ENCODE data around the gene ZDHHC17. TPM values are rescaled to one million over a fixed set of nuclear protein-coding genes. Genes with fewer than 3 reads are reported as not detected.

ZDHHC17 gene
- total RNA-seq, 1 donor: 33.3 TPM

DNA sequence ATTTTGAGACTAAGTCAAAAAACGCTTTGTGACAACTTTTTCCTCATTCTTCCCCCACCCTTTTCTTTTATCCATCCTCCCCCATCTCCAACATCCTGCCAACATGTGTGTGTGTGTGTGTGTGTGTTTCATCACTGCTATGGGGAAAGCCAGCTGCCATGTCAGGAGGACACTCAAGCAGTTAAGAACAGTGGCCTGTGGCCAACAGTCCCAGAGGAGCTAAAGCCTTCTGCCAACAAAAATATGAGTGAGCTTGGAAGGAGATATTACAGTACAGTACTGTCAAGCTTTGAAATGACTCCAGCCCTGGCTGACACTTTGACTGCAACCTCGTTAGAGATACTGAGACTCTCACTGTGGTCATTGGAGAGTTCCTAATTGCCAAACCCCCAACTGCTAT is 119.9 kb downstream of the ZDHHC17 start:
- TF ChIP-seq, protein P1, sequence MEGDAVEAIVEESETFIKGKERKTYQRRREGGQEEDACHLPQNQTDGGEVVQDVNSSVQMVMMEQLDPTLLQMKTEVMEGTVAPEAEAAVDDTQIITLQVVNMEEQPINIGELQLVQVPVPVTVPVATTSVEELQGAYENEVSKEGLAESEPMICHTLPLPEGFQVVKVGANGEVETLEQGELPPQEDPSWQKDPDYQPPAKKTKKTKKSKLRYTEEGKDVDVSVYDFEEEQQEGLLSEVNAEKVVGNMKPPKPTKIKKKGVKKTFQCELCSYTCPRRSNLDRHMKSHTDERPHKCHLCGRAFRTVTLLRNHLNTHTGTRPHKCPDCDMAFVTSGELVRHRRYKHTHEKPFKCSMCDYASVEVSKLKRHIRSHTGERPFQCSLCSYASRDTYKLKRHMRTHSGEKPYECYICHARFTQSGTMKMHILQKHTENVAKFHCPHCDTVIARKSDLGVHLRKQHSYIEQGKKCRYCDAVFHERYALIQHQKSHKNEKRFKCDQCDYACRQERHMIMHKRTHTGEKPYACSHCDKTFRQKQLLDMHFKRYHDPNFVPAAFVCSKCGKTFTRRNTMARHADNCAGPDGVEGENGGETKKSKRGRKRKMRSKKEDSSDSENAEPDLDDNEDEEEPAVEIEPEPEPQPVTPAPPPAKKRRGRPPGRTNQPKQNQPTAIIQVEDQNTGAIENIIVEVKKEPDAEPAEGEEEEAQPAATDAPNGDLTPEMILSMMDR (IDR thresholded peaks at IDR 0.05; ENCODE audit: insufficient read depth, low read length): no peak
- DNase-seq (ENCODE audit: low read depth): peak; percentile 91

DNA sequence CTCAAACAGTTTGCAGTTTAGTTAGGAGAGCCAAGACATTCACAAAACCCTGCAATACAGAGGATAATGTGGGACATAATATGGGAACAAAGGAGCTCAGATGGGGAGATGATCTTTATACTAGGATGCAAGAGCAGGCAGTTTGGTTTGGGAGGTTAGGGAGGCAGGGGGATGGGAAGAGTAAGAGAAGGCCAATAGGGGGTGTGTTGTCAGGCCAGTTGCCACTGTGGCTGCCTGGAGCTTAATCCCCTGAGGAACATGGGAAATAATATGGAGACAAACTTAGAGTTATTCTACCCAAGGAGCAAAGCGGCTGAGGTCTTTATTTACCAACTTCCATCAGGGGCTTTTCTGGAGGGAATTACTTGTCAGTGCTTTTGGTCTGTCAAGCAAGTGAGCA is 124.9 kb downstream of the ZDHHC17 start:
- no peak for DNase-seq (ENCODE audit: low read depth)
- TF ChIP-seq, protein P1 (IDR thresholded peaks at IDR 0.05; ENCODE audit: insufficient read depth, low read length): no peak
- H3K4me3 ChIP-seq (ENCODE audit: low read depth, low read length): no peak overlapping the region

More for the DNA sequence above, 119.9 kb downstream of the ZDHHC17 start:
- no peak overlapping the region for H3K4me3 ChIP-seq (ENCODE audit: low read depth, low read length)

DNA sequence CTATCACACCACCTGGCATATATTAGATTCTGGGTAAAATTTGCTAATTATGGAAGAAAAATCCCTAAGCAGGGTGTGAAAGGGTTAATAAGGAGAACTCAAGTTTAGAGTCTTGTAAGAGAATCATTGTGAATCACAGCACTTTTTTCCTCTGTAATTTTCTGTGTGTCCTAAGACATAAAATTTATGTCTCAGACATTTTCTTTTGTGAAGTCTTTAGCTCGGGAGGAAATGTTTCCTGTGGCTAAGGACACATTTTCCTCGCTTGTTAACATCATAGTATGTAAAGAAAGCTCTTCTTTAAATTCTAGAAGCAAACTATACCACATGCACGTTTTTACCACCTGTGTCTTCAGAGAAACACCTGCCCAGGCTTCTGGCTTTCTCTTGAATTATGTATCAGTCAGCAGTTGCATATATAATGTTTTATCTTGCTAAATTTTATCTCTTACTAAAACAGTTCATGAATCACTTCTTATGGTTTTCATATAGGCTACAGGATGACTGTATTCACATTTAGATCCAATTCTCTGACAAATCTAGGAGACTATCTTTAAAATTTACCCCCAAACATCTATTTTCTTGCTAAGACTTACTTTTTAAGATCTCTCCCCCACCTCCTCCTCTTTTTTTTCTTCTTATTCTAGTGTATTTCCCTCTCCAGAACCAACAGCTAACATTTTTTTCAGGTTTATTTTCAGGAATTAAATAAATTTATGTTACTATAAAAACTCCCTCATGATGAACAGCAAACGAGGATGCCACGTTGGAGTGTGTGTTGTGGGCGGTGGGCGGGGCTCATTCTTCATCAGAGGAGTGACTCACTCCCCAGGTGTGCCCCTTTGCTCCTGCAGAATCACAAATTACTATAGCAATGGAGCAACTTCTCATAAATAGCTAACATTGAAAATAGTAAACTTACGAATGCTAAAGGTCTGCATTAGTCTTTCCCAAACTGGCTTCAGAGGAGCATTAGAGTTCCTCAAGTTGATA is 126.5 kb downstream of the ZDHHC17 start:
- DNase-seq (ENCODE audit: low read depth): no peak

DNA sequence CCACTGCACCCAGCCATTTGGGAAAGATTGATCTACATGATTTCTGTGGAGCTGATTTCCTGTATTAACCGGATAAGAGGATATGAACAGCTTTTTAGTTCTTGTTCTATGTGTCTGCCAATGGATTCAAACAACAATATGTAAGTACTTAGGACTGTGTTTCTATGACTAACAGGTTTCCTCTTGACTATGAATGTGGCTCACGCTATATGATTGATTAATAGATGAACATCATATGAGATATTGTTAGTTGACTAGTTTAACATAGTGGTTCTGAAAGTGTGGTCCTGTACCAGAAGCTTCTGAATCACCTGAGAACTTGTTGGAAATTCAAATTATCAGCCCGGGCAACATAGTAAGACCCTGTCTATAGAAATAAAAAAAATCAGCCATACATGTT is 127.7 kb downstream of the ZDHHC17 start:
- TF ChIP-seq, protein P1 (IDR thresholded peaks at IDR 0.05; ENCODE audit: insufficient read depth, low read length): no peak
- DNase-seq (ENCODE audit: low read depth): no peak
- no peak overlapping the region for H3K4me3 ChIP-seq (ENCODE audit: low read depth, low read length)

More for the DNA sequence above, 126.5 kb downstream of the ZDHHC17 start:
- TF ChIP-seq, protein P1 (IDR thresholded peaks at IDR 0.05; ENCODE audit: insufficient read depth, low read length): no peak
- no peak overlapping the region for H3K4me3 ChIP-seq (ENCODE audit: low read depth, low read length)

DNA sequence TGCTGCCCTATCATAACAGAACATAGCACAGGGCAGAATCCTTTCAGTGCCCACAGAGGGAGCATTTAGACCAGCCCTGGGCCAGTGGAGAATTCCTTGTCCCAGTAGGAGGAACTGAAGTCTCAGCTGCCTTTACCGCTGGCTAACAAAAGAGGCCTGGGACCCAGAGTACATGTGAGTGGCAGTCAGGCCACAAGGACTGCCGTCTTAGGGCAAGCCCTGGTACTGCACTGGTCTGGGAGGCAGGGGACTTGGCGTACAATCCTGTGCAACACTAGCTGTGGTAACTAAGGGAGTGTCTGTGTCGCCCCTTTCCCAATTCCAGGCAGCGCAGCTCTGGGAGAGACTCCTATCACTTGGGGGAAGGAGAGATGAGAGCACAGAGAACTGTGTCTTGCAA is 131.9 kb downstream of the ZDHHC17 start:
- TF ChIP-seq, protein P1 (IDR thresholded peaks at IDR 0.05; ENCODE audit: insufficient read depth, low read length): no peak
- DNase-seq (ENCODE audit: low read depth): no peak

DNA sequence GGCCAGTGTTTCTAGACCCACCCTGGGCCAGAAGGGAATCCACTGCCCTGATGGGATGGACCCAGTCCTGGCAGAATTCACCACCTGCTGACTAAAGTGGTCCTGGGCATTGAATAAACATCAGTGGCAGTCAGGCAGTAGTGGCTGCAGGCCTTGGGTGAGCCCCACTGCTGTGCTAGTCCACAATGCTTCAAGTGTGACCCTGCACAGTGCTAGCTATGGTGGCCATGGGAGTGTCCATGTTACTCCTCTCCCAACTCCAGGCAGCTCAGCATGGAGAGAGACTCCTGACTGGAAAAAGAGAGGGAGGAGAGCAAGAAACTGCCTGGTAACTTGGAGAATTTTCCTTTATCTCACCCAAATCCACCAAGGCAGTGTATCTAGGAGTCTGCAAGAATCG is 132.4 kb downstream of the ZDHHC17 start:
- TF ChIP-seq, protein P1 (IDR thresholded peaks at IDR 0.05; ENCODE audit: insufficient read depth, low read length): no peak
- no peak for DNase-seq (ENCODE audit: low read depth)
- H3K4me3 ChIP-seq (ENCODE audit: low read depth, low read length): no peak overlapping the region

More for the DNA sequence above, 131.9 kb downstream of the ZDHHC17 start:
- H3K4me3 ChIP-seq (ENCODE audit: low read depth, low read length): no peak overlapping the region

Data from fibroblast of the aortic adventitia (primary cell).